EH (cell line): ENCODE measurements around the gene ZNG1F.
A peak's percentile ranks its signal among the peaks of the same experiment; 100 is the strongest.
"Not testable (repeated sequence)": the region's sequence is repeated elsewhere in the genome, so short reads cannot be mapped to it uniquely, and the experiment has no call there.

Experiments used
- DNase-seq: peaks from one replicate; pipeline ENCODE4 v3.0.0-alpha.2; 2015; ENCODE audit warnings: low read depth

Gene ZNG1F

DNA sequence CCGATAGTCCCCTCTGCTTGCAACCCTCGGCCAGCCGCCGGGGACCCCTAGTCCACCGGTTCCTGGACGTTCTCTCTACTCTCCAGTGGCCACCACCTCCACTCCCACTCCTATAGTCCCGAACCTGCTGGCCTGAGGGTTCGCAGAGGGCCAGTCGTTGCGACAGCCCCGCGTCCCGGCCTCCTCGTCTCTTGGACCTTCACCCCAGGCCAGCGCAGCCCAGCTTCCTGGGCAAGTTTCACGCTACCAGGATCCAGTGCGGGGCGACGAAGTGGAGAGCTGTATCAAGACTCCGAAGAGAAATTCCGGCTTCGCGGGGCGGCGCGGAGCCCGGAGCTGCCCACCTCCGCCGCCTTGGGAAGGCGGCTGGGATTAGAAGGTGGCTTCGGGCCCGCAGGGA is 65.7 kb downstream of the ZNG1F start:
- not testable (repeated sequence) for DNase-seq

DNA sequence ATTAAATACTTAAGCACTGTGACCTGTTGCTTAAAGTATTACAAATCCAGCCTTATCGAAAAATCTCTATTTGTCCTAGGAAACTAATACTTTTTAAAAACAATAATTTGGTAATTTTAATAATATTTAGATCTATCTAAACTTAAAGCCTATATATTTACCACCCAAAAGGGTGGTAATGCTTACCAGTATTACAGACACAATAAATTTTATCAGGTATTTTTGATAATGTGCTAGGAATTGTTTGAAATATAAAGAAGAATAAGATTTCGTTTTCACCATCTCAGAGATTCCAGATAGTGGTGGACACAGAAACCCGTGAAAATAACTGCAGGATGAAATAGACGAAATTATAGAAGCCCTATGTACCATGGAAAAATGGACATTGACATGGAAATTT is 68.4 kb downstream of the ZNG1F start:
- DNase-seq, result not testable (repeated sequence)

DNA sequence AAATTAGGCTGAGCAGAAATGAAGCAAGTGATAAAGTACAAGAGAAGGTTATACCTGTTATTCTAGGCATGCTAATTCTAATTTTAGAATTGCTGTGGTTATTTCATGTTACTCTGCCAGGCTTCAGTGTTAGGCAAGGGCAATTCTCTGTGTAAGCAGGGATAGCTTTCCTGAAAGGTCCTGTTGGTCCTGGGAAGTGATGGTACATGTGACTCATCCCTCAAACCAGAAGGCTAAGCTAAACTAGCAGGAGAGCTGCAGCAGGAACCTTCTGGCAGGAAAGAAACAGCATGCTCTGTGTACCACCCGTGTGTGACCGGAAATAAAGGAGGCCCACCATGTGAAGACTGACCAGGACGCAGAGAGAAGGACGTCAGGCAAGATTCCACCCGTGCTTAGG is 69.4 kb downstream of the ZNG1F start:
- DNase-seq, result not testable (repeated sequence)

DNA sequence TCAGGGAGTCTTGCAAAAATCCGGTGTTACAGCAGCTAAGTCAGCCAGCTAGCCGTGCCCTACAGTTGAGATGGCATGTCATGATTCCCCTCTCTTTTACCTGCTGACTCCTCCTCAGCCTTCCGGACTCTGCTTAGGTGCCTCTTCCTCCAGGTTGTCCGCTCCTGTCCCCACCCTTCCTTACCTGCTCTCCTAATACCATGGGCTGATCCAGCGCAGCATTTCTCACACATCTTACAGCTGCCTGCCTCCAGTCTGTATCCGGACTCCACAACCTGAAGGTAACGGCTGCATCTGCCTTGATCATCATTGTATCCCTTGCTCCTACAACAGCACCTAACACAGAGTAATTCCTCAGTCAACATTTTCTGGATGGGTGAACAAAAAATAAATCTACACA is 69.8 kb downstream of the ZNG1F start:
- not testable (repeated sequence) for DNase-seq

DNA sequence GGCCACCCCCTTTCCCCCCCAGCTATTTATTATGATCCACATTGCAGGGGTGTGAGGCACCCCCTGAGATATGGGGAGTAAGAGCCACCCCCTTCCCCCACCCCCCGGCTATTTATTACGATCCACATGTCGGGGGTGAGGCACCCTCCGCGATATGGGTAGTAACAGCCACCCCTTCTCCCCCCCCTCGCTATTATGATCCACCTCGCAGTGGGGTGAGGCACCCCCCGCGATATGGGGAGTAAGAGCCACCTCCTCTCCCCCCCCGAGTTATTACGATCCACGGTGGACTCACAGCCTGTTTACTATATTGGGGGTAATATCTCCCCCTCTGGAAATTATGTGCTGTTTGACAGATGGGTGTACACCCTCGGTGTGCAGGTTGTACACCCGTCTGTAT is 75.8 kb downstream of the ZNG1F start:
- not testable (repeated sequence) for DNase-seq

DNA sequence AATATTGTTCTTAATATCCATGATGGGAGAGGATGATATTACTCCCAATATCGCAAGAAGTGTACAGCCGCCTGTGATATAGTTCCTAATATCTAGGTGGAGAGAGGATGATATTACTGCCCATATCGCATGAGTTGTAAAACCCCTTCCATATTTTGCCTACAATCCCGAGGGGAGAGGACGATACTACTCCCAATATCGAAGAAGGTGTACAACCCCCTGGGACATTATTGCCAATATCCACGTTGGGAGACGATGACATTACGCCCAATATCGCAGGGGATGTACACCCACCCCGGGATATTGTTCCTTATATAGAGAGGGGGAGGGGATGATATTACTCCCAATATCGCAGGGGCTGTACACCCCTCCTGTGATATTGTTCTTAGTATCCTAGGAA is 77.7 kb downstream of the ZNG1F start:
- DNase-seq, result not testable (repeated sequence)

DNA sequence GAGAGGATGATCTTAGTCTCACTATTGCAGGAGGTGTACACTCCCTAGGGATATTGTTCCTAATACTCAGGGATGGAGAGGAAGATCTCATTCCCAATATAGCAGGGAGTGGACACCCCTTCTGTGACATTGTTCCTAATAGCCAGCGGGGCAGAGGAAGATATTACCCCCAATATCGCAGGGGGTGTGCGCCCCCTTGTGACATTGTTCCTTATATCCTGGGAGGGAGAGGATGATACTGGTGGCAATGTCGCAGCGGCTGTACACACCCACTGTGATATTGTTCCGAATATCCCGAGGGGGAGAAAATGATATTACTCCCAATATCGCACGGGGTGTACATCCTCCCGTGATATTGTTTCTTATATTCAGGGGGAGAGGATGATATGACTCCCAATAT is 78.2 kb downstream of the ZNG1F start:
- not testable (repeated sequence) for DNase-seq

DNA sequence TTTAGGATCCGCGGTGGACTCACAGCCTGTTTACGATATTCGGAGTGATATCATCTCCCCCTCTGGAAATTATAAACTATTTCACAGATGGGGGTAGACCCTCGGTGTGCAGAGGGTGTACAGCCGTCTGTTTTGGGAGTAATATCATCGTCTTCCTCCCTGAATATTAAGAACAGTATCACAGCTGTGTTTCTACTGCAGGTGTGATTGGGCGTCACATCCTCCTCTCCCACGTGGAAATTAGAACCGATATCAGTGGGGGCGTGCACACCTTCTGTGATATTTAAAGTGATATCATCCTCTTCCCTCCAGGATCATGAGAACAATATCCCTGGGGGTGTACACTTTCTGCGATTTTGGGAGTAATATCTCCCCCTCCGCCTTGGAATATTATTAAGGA is 79.9 kb downstream of the ZNG1F start:
- DNase-seq, result not testable (repeated sequence)

DNA sequence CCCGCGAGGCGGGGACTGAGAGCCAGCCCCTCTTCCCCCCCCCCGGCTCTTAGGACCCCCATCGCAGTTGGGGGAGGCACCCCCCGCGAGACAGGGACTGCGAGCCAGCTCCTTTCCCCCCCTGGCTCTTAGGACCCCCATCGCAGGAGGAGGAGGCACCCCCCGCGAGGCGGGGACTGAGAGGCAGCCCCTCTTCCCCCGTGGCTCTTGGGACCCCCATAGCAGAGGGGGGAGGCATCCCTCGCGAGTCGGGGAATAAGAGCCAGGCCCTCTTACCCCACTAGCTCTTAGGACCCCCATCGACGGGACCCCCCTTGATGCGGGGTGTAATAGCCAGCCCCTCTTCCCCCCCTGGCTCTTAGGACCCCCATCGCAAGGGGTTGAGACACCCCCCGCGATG is 80.3 kb downstream of the ZNG1F start:
- DNase-seq, result not testable (repeated sequence)

DNA sequence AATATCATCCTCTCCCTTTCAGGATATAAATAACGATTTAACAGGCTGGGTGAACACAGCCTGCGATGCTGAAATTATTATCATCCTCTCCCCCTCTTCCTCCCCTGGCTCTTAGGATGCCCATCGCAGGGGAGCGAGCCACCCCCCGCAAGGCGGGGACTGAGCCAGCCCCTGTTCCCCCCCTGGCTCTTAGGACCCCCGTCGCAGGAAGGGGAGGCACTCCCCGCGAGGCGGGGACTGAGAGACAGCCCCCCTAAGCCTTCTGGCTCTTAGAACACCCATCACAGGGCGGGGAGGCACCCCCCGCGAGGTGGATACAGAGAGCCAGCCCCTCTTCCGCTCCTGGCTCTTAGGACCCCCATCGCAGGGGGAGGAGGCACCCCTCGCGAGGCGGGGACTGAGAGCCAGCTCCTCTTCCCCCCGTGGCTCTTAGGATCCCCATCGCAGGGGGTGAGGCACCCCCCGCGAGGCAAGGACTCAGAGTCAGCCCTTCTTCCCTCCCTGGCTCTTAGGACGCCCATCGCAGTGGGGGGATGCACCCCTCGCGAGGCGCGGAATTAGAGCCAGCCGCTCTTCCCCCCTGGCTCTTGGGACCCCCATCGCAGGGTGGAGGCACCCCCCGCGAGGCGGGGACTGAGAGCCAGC is 82.5 kb downstream of the ZNG1F start:
- DNase-seq, result not testable (repeated sequence)

DNA sequence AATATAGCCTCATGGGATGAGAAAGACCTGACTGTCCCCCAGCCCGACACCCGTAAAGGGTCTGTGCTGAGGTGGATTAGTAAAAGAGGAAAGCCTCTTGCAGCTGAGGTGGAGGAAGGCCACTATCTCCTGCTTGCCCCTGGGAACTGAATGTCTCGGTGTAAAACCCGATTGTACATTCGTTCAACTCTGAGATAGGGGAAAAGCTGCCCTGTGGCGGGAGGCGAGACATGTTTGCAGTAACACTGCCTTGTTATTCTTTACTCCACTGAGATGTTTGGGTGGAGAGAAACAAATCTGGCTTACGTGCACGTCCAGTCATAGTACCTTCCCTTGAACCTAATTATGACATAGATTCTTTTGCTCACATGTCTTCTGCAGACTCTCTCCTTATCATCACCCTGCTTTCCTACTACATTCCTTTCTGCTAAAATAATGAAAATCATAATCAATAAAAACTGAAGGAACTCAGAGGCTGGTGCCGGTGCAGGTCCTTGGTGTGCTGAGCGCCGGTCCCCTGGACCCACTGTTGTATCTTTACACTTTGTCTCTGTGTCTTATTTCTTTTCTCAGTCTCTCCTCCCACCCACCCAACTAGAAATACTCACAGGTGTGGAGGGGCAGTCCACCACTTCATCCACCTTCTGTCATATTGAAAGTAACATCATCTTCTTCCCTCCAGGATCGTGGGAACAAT is 83.4 kb downstream of the ZNG1F start:
- DNase-seq, result not testable (repeated sequence)

DNA sequence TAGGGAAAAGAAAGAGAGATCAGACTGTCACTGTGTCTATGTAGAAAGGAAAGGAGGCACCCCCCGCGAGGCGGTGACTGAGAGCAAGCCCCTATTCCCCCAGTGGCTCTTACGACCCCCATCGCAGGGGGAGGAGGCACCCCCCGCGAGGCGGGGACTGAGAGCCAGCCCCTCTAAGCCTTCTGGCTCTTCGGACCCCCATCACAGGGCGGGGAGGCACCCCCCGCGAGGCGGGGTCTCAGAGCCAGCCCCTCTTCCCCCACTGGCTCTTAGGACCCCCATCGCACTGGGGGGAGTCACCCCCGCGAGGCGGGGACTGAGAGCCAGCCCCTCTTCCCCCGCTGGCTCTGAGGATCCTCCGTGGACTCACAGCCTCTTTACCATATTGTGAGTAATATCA is 84.6 kb downstream of the ZNG1F start:
- not testable (repeated sequence) for DNase-seq

DNA sequence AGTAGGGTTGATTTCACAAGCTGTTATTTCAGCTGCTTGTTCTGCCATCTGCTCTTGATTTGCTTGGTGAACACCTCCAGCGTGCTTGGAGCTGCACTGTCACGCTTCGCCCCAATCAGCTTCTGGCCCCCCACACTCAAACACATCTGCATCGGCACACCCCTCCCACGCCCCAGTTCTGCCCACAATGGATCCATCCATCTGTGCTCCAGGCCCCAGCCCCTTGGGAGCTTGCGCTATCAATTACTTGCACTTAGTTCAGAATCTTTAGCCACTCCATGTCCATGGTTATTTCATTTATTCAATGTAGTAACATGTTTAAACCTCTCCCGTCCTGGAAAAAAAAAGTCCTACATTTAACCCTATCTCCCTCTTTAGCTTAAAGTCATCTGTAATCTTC is 88.6 kb downstream of the ZNG1F start:
- DNase-seq, result not testable (repeated sequence)

DNA sequence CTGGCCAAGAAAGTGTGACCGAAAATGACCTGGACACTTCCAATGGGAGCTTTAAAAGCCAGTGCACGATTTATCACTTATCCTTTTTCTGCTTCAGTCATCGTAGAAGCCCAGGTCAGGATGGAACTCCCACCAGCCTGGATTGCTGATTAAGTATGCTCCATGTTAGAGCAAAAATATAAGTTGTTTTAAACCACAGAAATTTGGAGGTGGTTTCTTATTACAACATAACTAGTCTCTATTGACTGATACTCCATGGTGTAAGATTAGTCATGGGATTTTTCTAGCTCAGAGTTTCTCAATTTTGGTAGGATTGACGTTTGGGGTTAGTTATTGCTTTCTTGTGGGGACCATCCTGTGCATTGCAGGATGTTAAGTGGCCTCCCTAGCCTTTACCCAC is 90.4 kb downstream of the ZNG1F start:
- DNase-seq, result not testable (repeated sequence)

DNA sequence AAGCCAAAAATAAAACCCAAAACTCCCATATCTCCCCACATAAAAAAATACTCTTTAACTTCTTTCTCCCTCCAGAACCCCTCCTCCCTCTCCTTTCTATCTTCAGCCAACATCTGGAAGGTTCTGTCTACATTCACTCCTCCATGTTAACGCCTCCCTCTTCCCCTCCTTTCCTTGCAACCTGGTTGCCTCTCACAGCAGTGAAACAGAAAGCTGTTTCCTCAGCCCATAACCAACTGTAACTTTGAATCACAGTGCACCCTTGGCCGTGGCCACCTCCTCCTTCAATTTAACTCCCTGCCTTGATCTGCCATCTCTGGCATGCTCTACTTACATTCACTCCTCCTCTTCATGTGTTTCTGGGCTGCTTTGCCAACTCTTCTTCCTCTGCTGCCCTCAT is 94.1 kb downstream of the ZNG1F start:
- DNase-seq, result not testable (repeated sequence)

DNA sequence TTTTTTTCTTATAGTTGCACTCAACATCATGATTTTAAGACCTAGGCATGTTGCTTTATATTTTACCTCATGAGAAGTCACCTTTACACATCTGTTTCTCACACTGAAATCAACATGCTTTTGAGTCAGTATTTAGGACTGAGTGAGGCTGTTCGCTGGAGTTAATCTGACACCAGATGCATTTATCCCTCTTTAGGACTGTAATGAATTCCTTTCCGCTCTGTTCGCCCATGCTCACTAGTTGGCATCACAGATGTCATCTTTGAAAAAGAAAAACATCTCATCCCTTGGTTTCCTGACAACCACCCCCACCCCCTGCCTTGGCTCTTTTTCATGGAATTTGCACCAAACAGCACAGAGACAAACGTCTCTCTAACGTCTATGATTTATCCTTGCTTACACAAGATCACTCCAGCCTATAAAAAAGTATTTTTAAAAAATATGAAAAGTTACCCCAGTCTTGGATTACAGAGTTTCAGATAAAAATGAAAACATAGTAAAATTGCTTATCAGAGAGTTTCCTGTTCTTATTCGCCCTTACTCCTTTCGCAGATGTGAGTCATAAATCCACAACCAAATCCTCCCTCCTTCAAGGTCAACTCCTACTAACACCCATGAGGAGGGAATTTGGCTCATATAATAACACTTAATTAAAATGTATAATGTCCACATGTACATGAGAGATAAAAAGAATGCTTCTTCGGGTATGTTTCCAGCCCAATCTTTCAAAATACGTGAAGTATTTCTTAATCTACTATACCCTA is 94.9 kb downstream of the ZNG1F start:
- peak; percentile 11 for DNase-seq

DNA sequence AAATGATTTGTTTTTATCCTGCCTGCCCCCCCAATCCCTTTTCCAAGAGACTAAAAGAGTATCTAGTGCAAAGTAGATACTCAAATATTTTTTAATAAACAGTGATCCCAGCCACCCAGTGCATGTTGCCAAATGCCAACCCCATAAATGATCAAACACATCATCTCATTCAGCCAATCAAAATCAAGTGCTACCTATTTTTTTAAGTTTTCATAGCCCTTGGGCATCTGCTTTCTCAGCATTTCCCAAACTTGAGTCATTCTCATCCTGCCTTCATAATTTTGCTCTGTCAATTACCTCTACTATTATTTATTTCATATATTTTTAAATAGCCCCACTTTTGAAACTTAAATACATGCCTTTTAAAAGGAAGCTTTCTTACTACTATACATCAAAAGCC is 98.2 kb downstream of the ZNG1F start:
- not testable (repeated sequence) for DNase-seq

DNA sequence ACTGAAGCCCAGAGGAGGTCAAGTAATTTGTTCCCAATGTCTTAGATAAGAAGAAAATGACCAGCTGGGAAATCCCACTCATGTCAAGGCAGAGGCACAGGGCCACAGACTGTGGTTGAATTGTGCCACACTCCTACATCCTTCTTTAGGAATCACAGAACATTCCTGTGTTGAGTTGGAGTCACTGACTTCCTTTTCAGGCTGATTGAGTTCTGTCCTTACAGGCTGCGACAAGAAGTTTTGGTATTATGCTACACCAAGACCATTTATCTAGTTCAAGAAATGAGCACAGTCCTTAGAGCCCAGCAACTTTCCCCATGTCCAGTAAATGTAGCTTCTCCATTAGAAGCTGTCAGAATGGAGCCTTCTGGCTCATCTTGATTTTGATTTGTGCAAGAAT is 98.7 kb downstream of the ZNG1F start:
- DNase-seq, result not testable (repeated sequence)

DNA sequence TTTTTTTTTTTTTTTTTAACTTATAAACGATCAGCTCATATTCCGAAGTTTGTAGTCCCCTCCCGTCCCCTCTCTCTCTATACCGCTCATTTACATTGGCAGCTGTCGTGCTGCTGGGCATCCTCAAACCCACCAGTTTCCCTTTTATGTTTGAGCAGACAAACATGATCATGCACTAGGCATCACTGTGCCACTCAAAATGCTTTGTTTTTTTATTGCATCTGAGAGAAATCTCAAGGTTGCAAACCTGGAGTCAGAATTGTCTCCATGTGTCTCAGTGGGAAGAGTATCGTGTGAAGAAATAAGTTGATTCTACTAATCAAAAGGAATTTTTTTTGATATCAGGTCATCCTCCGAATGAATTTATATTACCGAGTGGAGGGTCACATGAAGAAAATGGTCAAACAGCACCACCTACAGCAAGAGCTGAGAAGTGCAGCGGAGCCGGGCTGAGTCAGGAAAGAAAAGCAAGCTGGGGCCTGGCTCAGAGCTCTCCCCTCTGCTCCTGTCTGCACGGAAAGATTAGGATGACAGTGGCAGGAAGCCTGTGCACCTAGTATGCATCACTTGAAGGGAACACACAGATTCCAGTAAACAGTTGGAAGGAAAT is 100.6 kb downstream of the ZNG1F start:
- not testable (repeated sequence) for DNase-seq

DNA sequence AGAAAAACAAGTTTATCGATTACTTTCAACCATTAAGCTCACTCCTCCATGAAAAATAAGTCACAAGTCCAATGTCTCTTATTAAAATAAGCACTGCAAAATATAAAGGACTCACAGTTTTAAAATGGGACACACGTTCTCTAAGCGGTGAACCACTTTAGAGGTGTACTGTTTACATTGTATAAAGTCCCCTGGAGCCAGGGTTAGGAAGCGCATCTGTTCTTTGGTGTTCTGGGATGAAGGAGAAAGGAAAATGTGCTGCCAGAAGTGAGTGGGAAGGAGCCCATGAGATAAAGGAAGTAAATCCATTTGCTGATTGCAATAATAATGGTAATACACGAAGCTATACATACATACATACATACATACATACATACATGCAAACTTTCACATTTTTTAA is 101.2 kb downstream of the ZNG1F start:
- not testable (repeated sequence) for DNase-seq

DNA sequence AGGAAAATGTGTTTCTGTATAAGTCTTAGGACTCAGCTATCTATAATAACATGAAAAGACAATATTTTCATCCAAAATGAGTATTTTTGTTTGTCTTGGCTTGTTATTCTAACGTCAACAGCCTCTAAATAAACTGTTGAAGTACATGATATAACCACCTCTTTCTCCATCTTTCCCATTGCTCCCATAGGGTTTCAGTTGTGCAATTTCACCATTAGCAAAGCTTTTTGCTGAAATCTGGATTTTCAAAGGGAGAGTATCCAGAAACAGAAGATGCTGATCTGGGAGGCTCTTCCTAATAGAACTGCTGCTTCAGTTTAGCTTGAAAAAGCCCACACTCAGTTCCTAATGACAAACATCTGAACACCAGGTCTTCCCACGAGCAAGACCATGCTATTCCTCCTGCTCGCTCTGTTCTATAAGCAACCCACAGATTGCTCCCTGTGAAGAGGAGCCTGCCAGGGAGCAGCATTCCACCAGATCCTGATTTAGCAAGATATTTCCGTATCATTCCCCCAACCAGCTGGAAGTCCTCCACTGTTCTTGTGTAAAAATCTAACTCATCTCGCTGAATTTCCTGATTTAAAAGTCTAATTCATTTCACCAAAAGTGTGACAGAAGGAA is 101.8 kb downstream of the ZNG1F start:
- DNase-seq, result peak; percentile 17

DNA sequence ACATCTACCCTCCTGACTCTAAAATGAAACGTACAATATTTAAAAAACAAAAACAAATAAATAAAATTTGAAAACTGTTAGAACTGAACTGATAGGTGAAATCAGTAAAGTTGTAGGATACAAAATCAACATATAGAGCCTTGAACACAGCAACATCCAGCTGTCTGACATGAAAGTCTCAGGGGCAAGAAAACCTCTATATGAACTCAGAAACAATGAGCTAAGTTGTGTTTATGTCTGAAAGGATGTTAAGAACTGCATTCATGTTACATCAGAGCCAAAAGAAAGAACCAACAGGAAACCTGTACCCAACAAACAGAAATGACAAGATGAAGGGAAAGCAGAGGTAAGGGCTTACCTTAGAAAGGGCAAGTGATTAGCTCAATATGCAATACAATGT is 102.4 kb downstream of the ZNG1F start:
- not testable (repeated sequence) for DNase-seq
